ENCODE results near the gene HAUS3. TPM values are rescaled to one million over a fixed set of nuclear protein-coding genes. Genes with fewer than 3 reads are reported as not detected.
A peak's percentile ranks its signal among the peaks of the same experiment; 100 is the strongest.

HAUS3 gene
- total RNA-seq, 4 donors from 2014 or later, result 4.8 to 12.1 (median 9.5) TPM

DNA sequence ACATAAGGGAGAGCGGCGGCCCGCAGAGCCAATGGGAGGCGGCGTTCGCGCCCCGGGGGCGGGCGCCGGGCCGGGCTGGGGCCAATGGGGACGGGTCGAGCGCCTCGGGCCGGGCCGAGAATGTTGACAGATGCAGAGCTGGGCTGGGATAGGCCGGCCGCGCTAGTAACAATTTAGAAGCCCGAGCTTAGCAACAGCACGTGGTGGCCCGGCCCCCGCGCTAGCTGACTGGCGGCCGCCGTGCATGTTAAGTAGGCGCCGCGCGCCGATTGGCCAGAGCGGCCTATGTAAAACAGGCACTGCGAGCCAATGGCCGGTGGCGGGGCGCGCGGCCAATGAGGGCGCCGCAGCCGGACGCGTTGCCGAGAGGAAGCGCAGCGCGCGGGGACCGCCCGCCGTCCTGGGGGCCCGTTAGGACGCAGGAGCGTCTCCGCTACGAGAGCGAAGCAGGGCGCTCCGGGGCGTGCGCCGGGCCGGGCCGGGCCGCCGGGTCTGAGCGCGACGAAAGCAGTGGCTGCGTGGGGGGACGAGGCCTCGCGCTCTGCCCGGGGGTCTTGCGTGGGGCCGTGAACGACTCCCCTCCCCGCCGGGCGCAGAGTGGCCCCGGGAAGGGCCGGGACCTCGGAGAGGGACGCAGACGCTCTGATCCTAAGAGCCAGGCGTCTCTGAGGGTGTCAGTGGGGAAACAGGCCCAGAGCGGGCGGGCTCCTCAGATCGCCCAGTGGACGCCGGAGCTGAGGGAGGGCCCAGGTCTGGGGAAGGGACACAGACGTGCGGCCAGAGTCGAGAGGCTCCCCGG lies 20.4 kb upstream of the HAUS3 start:
- Histone ChIP-seq H3K9me3 (no peaks in the 10 kb centered on the region), H3K4me1 (peaks cover 55 to 77% of the 10 kb centered on the region in 2 donors), H3K27ac (peak overlapping the region; percentile 93 to 99 (median 96)), H3K4me3 (peak overlapping the region; percentile 56 to 91 (median 76)), H3K36me3 (no peaks in the 10 kb centered on the region), H3K27me3 (no peaks in the 10 kb centered on the region)
- DNase-seq (peak; percentile 99 to 100), ATAC-seq (peak; percentile 81 to 82)
- intact Hi-C loops (cut with DNase I; ENCODE audit: low total_unique reads), result loop anchor here (1.0 to 10.0 kb wide), 6 partner anchors 20 to 492 kb away; partner anchors contain the start of genes CFAP99, FAM193A, HAUS3 and NELFA
- in situ Hi-C loops (cut with MboI; ENCODE audit: low sequenced_read_pairs in 4 of 4), result no loop called here
- TF ChIP-seq, protein P1, sequence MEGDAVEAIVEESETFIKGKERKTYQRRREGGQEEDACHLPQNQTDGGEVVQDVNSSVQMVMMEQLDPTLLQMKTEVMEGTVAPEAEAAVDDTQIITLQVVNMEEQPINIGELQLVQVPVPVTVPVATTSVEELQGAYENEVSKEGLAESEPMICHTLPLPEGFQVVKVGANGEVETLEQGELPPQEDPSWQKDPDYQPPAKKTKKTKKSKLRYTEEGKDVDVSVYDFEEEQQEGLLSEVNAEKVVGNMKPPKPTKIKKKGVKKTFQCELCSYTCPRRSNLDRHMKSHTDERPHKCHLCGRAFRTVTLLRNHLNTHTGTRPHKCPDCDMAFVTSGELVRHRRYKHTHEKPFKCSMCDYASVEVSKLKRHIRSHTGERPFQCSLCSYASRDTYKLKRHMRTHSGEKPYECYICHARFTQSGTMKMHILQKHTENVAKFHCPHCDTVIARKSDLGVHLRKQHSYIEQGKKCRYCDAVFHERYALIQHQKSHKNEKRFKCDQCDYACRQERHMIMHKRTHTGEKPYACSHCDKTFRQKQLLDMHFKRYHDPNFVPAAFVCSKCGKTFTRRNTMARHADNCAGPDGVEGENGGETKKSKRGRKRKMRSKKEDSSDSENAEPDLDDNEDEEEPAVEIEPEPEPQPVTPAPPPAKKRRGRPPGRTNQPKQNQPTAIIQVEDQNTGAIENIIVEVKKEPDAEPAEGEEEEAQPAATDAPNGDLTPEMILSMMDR (IDR thresholded peaks at IDR 0.05 in 4 of 5, conservative IDR thresholded peaks at IDR 0.05 in 1 of 5), result no peak
- peak; percentile 91 to 98 for TF ChIP-seq POLR2A (IDR thresholded peaks at IDR 0.05)

DNA sequence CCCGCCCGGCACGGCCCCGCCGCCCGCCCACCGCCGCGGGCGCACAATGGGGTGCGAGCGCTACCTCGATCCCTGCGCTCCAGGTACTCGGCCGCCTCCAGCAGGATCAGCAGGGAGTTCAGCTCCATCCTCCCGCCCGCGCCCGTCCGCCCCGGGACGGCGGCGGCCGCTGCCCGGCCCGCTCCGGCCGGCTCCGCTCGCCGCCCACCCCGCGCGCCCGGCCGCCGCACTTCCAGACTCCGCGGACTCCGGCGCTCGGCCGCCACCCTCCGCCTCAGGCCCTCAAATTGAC lies 19.9 kb upstream of the HAUS3 start, which contains the start of gene MXD4:
Gene MXD4 (minus strand): TSS at position 257 of the 292 bp plus-strand sequence. CDS start 129 bp downstream, at position 128.
- intact Hi-C loops (cut with DNase I; ENCODE audit: low total_unique reads) (loop anchor here (1.0 to 10.0 kb wide), 6 partner anchors 19 to 493 kb away; partner anchors contain the start of genes CFAP99, FAM193A, HAUS3 and NELFA), in situ Hi-C loops (cut with MboI; ENCODE audit: low sequenced_read_pairs in 4 of 4) (no loop called here)
- DNase-seq (no peak), ATAC-seq (peak in 1 of 2 donors; percentile 6)
- H3K27me3 ChIP-seq, result no peaks in the 10 kb centered on the region
- TF ChIP-seq POLR2A (IDR thresholded peaks at IDR 0.05), result no peak
- TF ChIP-seq, protein P1 (IDR thresholded peaks at IDR 0.05 in 4 of 5, conservative IDR thresholded peaks at IDR 0.05 in 1 of 5), result no peak
- H3K27ac ChIP-seq, result peak within 1 kb of the TSS; percentile 93 to 99 (median 96)
- H3K4me1 ChIP-seq, result peaks cover 59 to 80% of the 10 kb centered on the region in 2 donors
- no peaks in the 10 kb centered on the region for H3K36me3 ChIP-seq
- H3K9me3 ChIP-seq, result no peaks in the 10 kb centered on the region
- peak within 1 kb of the TSS; percentile 81 to 99 (median 96) for H3K4me3 ChIP-seq

DNA sequence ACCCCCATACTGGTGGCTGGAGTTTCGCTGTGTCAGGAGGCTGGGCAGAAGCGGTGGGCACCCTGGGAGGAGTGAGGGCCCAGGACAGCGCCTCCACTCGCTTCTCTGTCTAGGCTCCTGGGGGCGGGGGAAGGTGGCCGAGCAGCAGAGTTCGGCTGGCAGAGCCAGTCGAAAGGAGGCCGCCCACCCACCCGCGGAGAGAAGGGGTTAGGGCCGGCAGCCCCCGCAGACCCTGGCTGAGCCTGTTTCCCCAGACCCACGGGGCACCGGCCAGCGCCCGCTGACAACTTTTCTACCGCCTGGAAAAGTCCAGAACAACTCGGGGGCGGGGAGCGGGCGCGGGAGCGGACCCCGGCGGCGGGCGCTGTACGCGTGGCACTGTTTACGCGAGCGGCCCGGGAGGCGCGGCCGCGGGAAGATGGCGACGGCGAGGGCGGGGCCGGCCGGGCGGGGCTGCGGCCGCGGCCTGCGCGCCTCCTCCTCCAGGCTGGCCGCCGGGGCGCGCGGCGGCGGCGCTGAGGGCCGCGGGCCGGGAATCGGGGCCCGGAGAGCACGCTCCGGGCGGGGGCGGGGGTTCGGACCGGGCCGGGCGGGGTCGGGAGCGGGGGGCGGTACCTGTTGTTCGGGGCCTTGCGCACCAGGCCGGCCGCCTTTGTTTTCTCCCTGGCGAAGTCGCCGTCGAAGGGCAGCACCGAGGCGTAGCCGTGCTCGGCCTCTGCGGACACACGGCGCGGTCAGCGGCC lies 19.4 kb upstream of the HAUS3 start:
- Histone ChIP-seq H3K36me3 (no peaks in the 10 kb centered on the region), H3K4me3 (peak overlapping the region; percentile 75 to 99 (median 96)), H3K4me1 (peaks cover 59 to 80% of the 10 kb centered on the region in 2 donors), H3K27me3 (no peaks in the 10 kb centered on the region), H3K27ac (peak overlapping the region; percentile 85 to 98 (median 94)), H3K9me3 (no peaks in the 10 kb centered on the region)
- DNase-seq, result peak in 1 of 2 donors; percentile 33
- TF ChIP-seq POLR2A (IDR thresholded peaks at IDR 0.05), result peak; percentile 5 to 13
- TF ChIP-seq, protein P1 (IDR thresholded peaks at IDR 0.05 in 4 of 5, conservative IDR thresholded peaks at IDR 0.05 in 1 of 5), result no peak
- intact Hi-C loops (cut with DNase I; ENCODE audit: low total_unique reads) (loop anchor here (5.0 to 10.0 kb wide), 4 partner anchors 156 to 494 kb away; partner anchors contain the start of genes CFAP99, NELFA, RNF4 and TNIP2), in situ Hi-C loops (cut with MboI; ENCODE audit: low sequenced_read_pairs in 4 of 4) (no loop called here)
- ATAC-seq, result peak; percentile 52 to 59

DNA sequence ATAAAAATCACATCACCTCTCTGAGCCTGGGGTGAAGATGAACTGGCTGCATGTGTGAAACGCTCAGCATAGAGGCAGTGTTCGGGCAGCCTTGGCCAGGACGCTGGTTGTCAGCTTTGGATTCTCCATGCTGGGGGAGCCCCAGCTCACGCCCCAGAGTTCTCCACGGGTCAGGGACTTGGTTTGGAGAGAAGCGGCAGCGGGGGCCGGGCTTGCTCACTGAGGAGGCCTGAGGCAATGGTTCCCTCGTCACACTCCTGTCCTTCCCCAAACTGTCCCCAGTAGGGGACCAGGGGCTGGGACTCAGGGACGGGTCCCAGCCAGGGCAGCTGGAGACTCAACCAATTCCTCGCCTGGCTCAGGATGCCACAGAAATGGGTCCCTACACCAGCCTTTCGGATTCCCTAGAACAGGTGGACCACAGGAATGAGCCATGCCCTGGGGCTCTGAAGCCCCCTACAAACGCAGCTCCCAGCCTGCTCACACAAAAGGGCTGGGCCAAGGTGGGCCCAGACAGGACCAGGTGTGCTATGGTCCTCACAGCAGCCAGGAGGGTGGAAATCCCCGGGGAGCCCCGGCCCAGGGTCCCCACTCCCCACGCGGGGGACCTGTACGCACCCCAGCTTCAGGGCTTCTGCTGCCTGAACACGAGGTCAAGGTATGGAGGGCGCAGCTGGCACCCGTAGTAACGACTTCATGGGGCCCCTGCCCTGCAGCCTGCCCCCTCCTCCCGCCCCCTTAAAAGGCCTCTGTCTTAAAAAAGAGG lies 18.6 kb upstream of the HAUS3 start:
- H3K4me1 ChIP-seq, result peaks cover 59 to 80% of the 10 kb centered on the region in 2 donors
- H3K4me3 ChIP-seq, result peak overlapping the region; percentile 75 to 99 (median 96)
- intact Hi-C loops (cut with DNase I; ENCODE audit: low total_unique reads) (loop anchor here (5.0 to 10.0 kb wide), 4 partner anchors 157 to 494 kb away; partner anchors contain the start of genes CFAP99, NELFA, RNF4 and TNIP2), in situ Hi-C loops (cut with MboI; ENCODE audit: low sequenced_read_pairs in 4 of 4) (no loop called here)
- DNase-seq, result peak; percentile 1 to 25
- H3K27ac ChIP-seq, result peak overlapping the region; percentile 85 to 98 (median 94)
- H3K9me3 ChIP-seq, result no peaks in the 10 kb centered on the region
- no peak for TF ChIP-seq POLR2A (IDR thresholded peaks at IDR 0.05)
- TF ChIP-seq, protein P1 (IDR thresholded peaks at IDR 0.05 in 4 of 5, conservative IDR thresholded peaks at IDR 0.05 in 1 of 5), result no peak
- no peaks in the 10 kb centered on the region for H3K27me3 ChIP-seq
- ATAC-seq, result no peak
- no peaks in the 10 kb centered on the region for H3K36me3 ChIP-seq
